SK-N-SH treated with all-trans-retinoic acid at 6 μM for 48 hours (cell line): ENCODE results near the gene TRMT11.

Experiments
- ATAC-seq: fragments of 200-7000 bp; cut with Tn5 transposase; 3 replicates; pipeline ENCODE4 v1.9.1; 2020; ENCODE audit warnings: mild to moderate bottlenecking, moderate library complexity
- CREB5 ChIP-seq: fragments of 250-450 bp; sonication (Bioruptor Pico); IDR thresholded peaks from 2 replicates; pipeline ENCODE4 v1.5.1; 2020; ENCODE audit warnings: low read depth, mild to moderate bottlenecking, moderate library complexity
- CSDC2 ChIP-seq: fragments of 250-450 bp; sonication (Bioruptor Pico); IDR thresholded peaks from 2 replicates; pipeline ENCODE4 v1.5.0; 2020; ENCODE audit warnings: mild to moderate bottlenecking, moderate library complexity
- CSRNP3 ChIP-seq: fragments of 250-450 bp; sonication (Bioruptor Pico); IDR thresholded peaks from 2 replicates; pipeline ENCODE4 v1.5.1; 2021; ENCODE audit warnings: mild to moderate bottlenecking, moderate library complexity
- ESRRG ChIP-seq: fragments of 250-450 bp; sonication (Bioruptor Pico); IDR thresholded peaks from 2 replicates; pipeline ENCODE4 v1.6.1; 2021; ENCODE audit warnings: mild to moderate bottlenecking
- GLIS3 ChIP-seq: fragments of 250-450 bp; sonication (Bioruptor Pico); IDR thresholded peaks from 2 replicates; pipeline ENCODE4 v1.5.0; 2020; ENCODE audit warnings: mild to moderate bottlenecking, moderate library complexity
- ISL1 ChIP-seq: fragments of 250-450 bp; sonication (Bioruptor Pico); IDR thresholded peaks from 2 replicates; pipeline ENCODE4 v2.1.2; 2022; ENCODE audit warnings: mild to moderate bottlenecking, moderate library complexity
- OSR1 ChIP-seq: fragments of 250-450 bp; sonication (Bioruptor Pico); IDR thresholded peaks from 2 replicates; pipeline ENCODE4 v1.8.0; 2022; ENCODE audit warnings: moderate library complexity, mild to moderate bottlenecking, inconsistent platforms
- POU6F1 ChIP-seq: fragments of 250-450 bp; sonication (Bioruptor Pico); IDR thresholded peaks from 2 replicates; pipeline ENCODE4 v1.8.0; 2021; ENCODE audit warnings: low read depth, mild to moderate bottlenecking, moderate library complexity, borderline replicate concordance
- PPARA ChIP-seq: fragments of 250-450 bp; sonication (Bioruptor Pico); IDR thresholded peaks from 2 replicates; pipeline ENCODE4 v1.5.0; 2020; ENCODE audit warnings: mild to moderate bottlenecking, borderline replicate concordance
- RARB ChIP-seq: fragments of 250-450 bp; sonication (Bioruptor Pico); IDR thresholded peaks from 2 replicates; pipeline ENCODE4 v1.8.0; 2021; ENCODE audit warnings: mild to moderate bottlenecking, moderate library complexity
- SNAI2 ChIP-seq: fragments of 250-450 bp; sonication (Bioruptor Pico); IDR thresholded peaks from 2 replicates; pipeline ENCODE4 v1.5.0; 2020; ENCODE audit warnings: mild to moderate bottlenecking, moderate library complexity
- TCF4 ChIP-seq: fragments of 250-450 bp; sonication (Bioruptor Pico); IDR thresholded peaks from 2 replicates; pipeline ENCODE4 v1.8.0; 2021; ENCODE audit warnings: mild to moderate bottlenecking, moderate library complexity, borderline replicate concordance
- TSHZ2 ChIP-seq: fragments of 250-450 bp; sonication (Bioruptor Pico); IDR thresholded peaks from 2 replicates; pipeline ENCODE4 v1.5.0; 2020; ENCODE audit warnings: mild to moderate bottlenecking, moderate library complexity
- ZFP3 ChIP-seq: fragments of 250-450 bp; sonication (Bioruptor Pico); IDR thresholded peaks from 2 replicates; pipeline ENCODE4 v1.5.0; 2020; ENCODE audit warnings: mild to moderate bottlenecking, moderate library complexity
- ZFP30 ChIP-seq: fragments of 450-650 bp; formaldehyde crosslinking; IDR thresholded peaks from 2 replicates; pipeline ENCODE4 v1.5.0; 2022; ENCODE audit warnings: mild to moderate bottlenecking, moderate library complexity
- ZNF565 ChIP-seq: fragments of 450-650 bp; formaldehyde crosslinking; conservative IDR thresholded peaks from 2 replicates; pipeline ENCODE4 v1.5.0; 2020; ENCODE audit warnings: low read depth, mild to moderate bottlenecking, moderate library complexity
- ZNF8 ChIP-seq: fragments of 450-650 bp; formaldehyde crosslinking; IDR thresholded peaks from 2 replicates; pipeline ENCODE4 v1.5.0; 2020; ENCODE audit warnings: mild to moderate bottlenecking, moderate library complexity

The TRMT11 gene

GRCh38 chr6:126064748-126065401, 78.5 kb downstream of the TRMT11 start:
- TF ChIP-seq TCF4 (no peak), ISL1 (no peak), TSHZ2 (CRISPR knock-in tag) (no peak), ZNF565 (CRISPR knock-in tag) (no peak), ESRRG (CRISPR knock-in tag) (no peak), CSDC2 (no peak), ZNF8 (CRISPR knock-in tag) (no peak), ZFP3 (CRISPR knock-in tag) (no peak), RARB (no peak), POU6F1 (CRISPR knock-in tag) (no peak), ZFP30 (CRISPR knock-in tag) (no peak), CSRNP3 (CRISPR knock-in tag) (no peak), GLIS3 (CRISPR knock-in tag) (no peak), CREB5 (no peak), SNAI2 (CRISPR knock-in tag) (no peak)
- TF ChIP-seq, all 23 proteins: peak for 0
- no peak; the same call in 2 of the 3 replicates for ATAC-seq

GRCh38 chr6:126066053-126067048, 80.0 kb downstream of the TRMT11 start:
- no peak for ATAC-seq

More at GRCh38 chr6:126066053-126067048, 80.0 kb downstream of the TRMT11 start:
- TF ChIP-seq CREB5 (no peak), GLIS3 (CRISPR knock-in tag) (no peak), POU6F1 (CRISPR knock-in tag) (no peak), ISL1 (no peak), PPARA (CRISPR knock-in tag) (no peak), OSR1 (CRISPR knock-in tag) (no peak)
